Brain microvascular endothelial cell (primary cell): Measurements from ENCODE around the gene ADIG.

ENCODE experiments used
- DNase-seq: peaks from one replicate; pipeline ENCODE4 v3.0.0-alpha.2; 2020
- H3K27ac ChIP-seq: fragments of 250-450 bp; sonication (Bioruptor Pico); 2 replicates; pipeline ENCODE4 v1.5.1; 2020; ENCODE audit warnings: mild to moderate bottlenecking, moderate library complexity
- H3K27me3 ChIP-seq: fragments of 250-450 bp; sonication (Bioruptor Pico); replicated peaks from 2 replicates; pipeline ENCODE4 v1.5.1; 2020; ENCODE audit warnings: mild to moderate bottlenecking
- H3K36me3 ChIP-seq: fragments of 250-450 bp; sonication (Bioruptor Pico); replicated peaks from 2 replicates; pipeline ENCODE4 v1.5.1; 2020; ENCODE audit warnings: mild to moderate bottlenecking
- H3K4me3 ChIP-seq: 2 replicates; pipeline ENCODE4 v1.5.1; 2011; ENCODE audit warnings: low read depth, mild to moderate bottlenecking, control low read depth, low read length, moderate library complexity
- CTCF ChIP-seq: IDR thresholded peaks from 2 replicates; pipeline ENCODE4 v1.5.1; 2011; ENCODE audit warnings: low read depth, mild to moderate bottlenecking, moderate library complexity, low read length, control low read depth, inconsistent platforms; ENCODE audit errors: missing control alignments
- in situ Hi-C: cut with HindIII; loops from 2 replicates; pipeline ENCODE4 v1.10.0; 2017; ENCODE audit warnings: low sequenced_read_pairs, low pct_ligation_motif_present

Gene ADIG

GRCh38 chr20:38551056-38551626, 29.9 kb upstream of the ADIG start:
- Histone ChIP-seq H3K27me3 (no peaks in the 10 kb centered on the region), H3K27ac (no peak overlapping the region), H3K4me3 (no peak overlapping the region), H3K36me3 (peaks cover 55% of the 10 kb centered on the region)
- in situ Hi-C loops = no loop called here
- DNase-seq = no peak
- TF ChIP-seq CTCF = no peak

GRCh38 chr20:38554986-38555385, 26.0 kb upstream of the ADIG start:
- Histone ChIP-seq H3K27me3 (no peaks in the 10 kb centered on the region), H3K36me3 (peaks cover 37% of the 10 kb centered on the region), H3K4me3 (no peak overlapping the region), H3K27ac (no peak overlapping the region)
- DNase-seq = no peak
- TF ChIP-seq CTCF = no peak
- in situ Hi-C loops = no loop called here

- TF ChIP-seq CTCF = no peak
- DNase-seq = no peak
- no peak overlapping the region for H3K27ac ChIP-seq
- H3K36me3 ChIP-seq = peaks cover 32% of the 10 kb centered on the region
- H3K27me3 ChIP-seq = no peaks in the 10 kb centered on the region
- in situ Hi-C loops = no loop called here
- no peak overlapping the region for H3K4me3 ChIP-seq
Observed at GRCh38 chr20:38555395-38555794, 25.6 kb upstream of the ADIG start.

- Histone ChIP-seq H3K36me3 (peaks cover 24% of the 10 kb centered on the region), H3K4me3 (no peak overlapping the region), H3K27ac (no peak overlapping the region), H3K27me3 (no peaks in the 10 kb centered on the region)
- no peak for TF ChIP-seq CTCF
- in situ Hi-C loops = no loop called here
- no peak for DNase-seq
Observed at GRCh38 chr20:38557174-38557573, 23.8 kb upstream of the ADIG start.

GRCh38 chr20:38558596-38559360, 22.2 kb upstream of the ADIG start:
- DNase-seq = no peak
- H3K27me3 ChIP-seq = no peaks in the 10 kb centered on the region
- no peak overlapping the region for H3K27ac ChIP-seq
- H3K36me3 ChIP-seq = peaks cover 14% of the 10 kb centered on the region
- H3K4me3 ChIP-seq = no peak overlapping the region
- no peak for TF ChIP-seq CTCF
- in situ Hi-C loops = no loop called here
